PFSK-1 (cell line): ENCODE data around the gene IGFBP1.

Experiments used
- FOXP2 ChIP-seq: optimal IDR thresholded peaks from 2 replicates; pipeline ENCODE3; 2011; ENCODE audit warnings: borderline replicate concordance, control low read depth, inconsistent platforms; ENCODE audit not compliant: insufficient read depth; ENCODE audit errors: extremely low read length, extremely low read depth
- POLR2AphosphoS5 ChIP-seq: IDR thresholded peaks from 2 replicates; pipeline ENCODE4 v1.6.1; 2012; ENCODE audit warnings: low read depth, mild to moderate bottlenecking, control low read depth, low read length, moderate library complexity

DNA sequence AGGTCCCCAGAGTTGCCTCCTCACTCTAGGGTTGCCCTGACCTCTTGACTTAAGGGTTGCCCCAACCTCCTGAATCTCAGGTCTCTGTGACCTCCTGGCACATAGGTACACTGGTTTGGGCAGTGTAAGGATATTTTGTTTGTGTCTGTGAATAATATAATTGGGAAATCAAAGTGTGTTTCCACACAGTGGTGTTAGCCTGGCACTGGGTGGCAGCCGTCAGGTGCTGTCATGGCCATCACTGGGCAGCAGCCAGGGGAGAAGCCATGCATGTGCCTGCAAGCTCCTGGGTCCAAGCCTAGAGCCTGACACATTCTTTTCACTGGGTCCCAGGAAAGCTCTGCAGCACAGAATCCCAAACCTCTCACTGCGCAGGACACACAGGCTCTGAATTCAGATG, 11.8 kb upstream of the IGFBP1 start:
- no peak for TF ChIP-seq POLR2AphosphoS5
- no peak for TF ChIP-seq FOXP2
